ENCODE measurements around the gene DAPK1. TPM values are rescaled to one million over a fixed set of nuclear protein-coding genes. Genes with fewer than 3 reads are reported as not detected.
"Not testable (repeated sequence)": the region's sequence is repeated elsewhere in the genome, so short reads cannot be mapped to it uniquely, and the experiment has no call there.

DAPK1 gene
- total and polyA plus RNA-seq, 2 donors from 2014 or later, result 15.5 to 166 TPM

DNA sequence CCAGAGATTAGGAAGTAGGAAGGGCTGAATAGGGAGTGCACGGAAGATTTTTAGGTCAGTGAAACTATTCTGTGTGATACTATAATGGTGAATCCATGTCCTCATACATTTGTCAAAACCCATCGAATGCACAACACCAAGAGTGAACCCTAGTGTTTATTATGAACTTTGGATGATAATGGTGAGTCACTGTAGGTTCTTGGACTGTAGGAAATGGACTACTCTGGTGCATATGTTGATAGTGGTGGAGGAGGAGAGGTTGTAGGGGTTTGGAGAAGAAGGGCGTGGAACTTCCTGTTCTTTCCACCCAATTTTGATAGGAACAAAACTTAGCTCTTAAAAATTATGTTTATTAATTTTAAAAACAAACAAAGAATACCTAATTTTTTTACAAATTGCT lies 242.5 kb downstream of the DAPK1 start:
- Histone ChIP-seq H3K4me3 (ENCODE audit: low read length in 3 of 3) (no peak overlapping the region), H3K9ac (ENCODE audit: low read length in 3 of 3) (no peak overlapping the region), H3K36me3 (ENCODE audit: control insufficient read depth in 2 of 3, insufficient read depth in 3 of 3, low read length in 3 of 3) (no peaks in the 10 kb centered on the region), H3K9me3 (ENCODE audit: control insufficient read depth in 2 of 3, insufficient read depth in 1 of 3, low read length in 3 of 3) (peaks cover 0 to 10% (median 0%) of the 10 kb centered on the region in 3 donors), H3K4me1 (ENCODE audit: control insufficient read depth in 2 of 3, insufficient read depth in 2 of 3, low read depth in 1 of 3, low read length in 3 of 3) (no peaks in the 10 kb centered on the region), H3K27me3 (ENCODE audit: control insufficient read depth, insufficient read depth, low read length) (no peaks in the 10 kb centered on the region), H3K27ac (ENCODE audit: low read depth in 2 of 2, low read length in 2 of 2) (no peak overlapping the region)
- FAIRE-seq (no peak), DNase-seq (no peak)
- TF ChIP-seq, protein P1, sequence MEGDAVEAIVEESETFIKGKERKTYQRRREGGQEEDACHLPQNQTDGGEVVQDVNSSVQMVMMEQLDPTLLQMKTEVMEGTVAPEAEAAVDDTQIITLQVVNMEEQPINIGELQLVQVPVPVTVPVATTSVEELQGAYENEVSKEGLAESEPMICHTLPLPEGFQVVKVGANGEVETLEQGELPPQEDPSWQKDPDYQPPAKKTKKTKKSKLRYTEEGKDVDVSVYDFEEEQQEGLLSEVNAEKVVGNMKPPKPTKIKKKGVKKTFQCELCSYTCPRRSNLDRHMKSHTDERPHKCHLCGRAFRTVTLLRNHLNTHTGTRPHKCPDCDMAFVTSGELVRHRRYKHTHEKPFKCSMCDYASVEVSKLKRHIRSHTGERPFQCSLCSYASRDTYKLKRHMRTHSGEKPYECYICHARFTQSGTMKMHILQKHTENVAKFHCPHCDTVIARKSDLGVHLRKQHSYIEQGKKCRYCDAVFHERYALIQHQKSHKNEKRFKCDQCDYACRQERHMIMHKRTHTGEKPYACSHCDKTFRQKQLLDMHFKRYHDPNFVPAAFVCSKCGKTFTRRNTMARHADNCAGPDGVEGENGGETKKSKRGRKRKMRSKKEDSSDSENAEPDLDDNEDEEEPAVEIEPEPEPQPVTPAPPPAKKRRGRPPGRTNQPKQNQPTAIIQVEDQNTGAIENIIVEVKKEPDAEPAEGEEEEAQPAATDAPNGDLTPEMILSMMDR (IDR thresholded peaks at IDR 0.05; ENCODE audit: borderline replicate concordance, extremely low read depth, insufficient read depth), result no peak
- intact Hi-C loops (cut with DNase I), result no loop called here

GRCh38 chr9:87741326-87741725 lies 243.7 kb downstream of the DAPK1 start:
- Histone ChIP-seq H3K36me3 (ENCODE audit: control insufficient read depth in 2 of 3, insufficient read depth in 3 of 3, low read length in 3 of 3) (no peaks in the 10 kb centered on the region), H3K9ac (ENCODE audit: low read length in 3 of 3) (no peak overlapping the region), H3K27me3 (ENCODE audit: control insufficient read depth, insufficient read depth, low read length) (no peaks in the 10 kb centered on the region), H3K9me3 (ENCODE audit: control insufficient read depth in 2 of 3, insufficient read depth in 1 of 3, low read length in 3 of 3) (peaks cover 0 to 10% (median 0%) of the 10 kb centered on the region in 3 donors), H3K4me3 (ENCODE audit: low read length in 3 of 3) (no peak overlapping the region), H3K4me1 (ENCODE audit: control insufficient read depth in 2 of 3, insufficient read depth in 2 of 3, low read depth in 1 of 3, low read length in 3 of 3) (no peaks in the 10 kb centered on the region), H3K27ac (ENCODE audit: low read depth in 2 of 2, low read length in 2 of 2) (no peak overlapping the region)
- intact Hi-C loops (cut with DNase I), result no loop called here
- TF ChIP-seq, protein P1 (IDR thresholded peaks at IDR 0.05; ENCODE audit: borderline replicate concordance, extremely low read depth, insufficient read depth), result no peak
- DNase-seq, result peak in 2 of 5 donors; percentile 12 to 61
- no peak for FAIRE-seq

DNA sequence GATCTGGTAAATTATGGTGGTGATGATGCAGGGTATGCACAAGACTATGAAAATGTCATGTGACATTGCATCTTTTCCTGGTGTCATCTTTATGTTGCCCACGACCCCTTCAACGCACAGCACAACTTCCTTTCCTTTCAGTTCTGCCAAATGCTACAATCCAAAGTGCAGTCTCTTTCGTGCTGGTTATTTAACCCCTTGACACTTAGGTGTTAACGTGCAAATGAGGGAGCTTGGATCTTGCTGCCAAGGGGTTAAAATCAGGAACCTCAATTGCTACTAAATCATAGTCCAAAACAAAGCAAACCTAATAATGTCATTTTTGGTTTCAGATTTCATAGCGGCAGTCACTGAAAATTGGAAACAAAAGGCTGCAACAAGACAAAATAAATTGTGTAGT lies 244.2 kb downstream of the DAPK1 start:
- TF ChIP-seq, protein P1 (IDR thresholded peaks at IDR 0.05; ENCODE audit: borderline replicate concordance, extremely low read depth, insufficient read depth), result no peak
- intact Hi-C loops (cut with DNase I), result no loop called here
- Histone ChIP-seq H3K27ac (ENCODE audit: low read depth in 2 of 2, low read length in 2 of 2) (no peak overlapping the region), H3K4me3 (ENCODE audit: low read length in 3 of 3) (no peak overlapping the region), H3K9me3 (ENCODE audit: control insufficient read depth in 2 of 3, insufficient read depth in 1 of 3, low read length in 3 of 3) (peaks cover 0 to 10% (median 0%) of the 10 kb centered on the region in 3 donors), H3K27me3 (ENCODE audit: control insufficient read depth, insufficient read depth, low read length) (no peaks in the 10 kb centered on the region), H3K9ac (ENCODE audit: low read length in 3 of 3) (no peak overlapping the region), H3K4me1 (ENCODE audit: control insufficient read depth in 2 of 3, insufficient read depth in 2 of 3, low read depth in 1 of 3, low read length in 3 of 3) (no peaks in the 10 kb centered on the region), H3K36me3 (ENCODE audit: control insufficient read depth in 2 of 3, insufficient read depth in 3 of 3, low read length in 3 of 3) (no peaks in the 10 kb centered on the region)
- FAIRE-seq (no peak), DNase-seq (peak in 1 of 5 donors; percentile 15)

- DNase-seq, result no peak
- Histone ChIP-seq H3K36me3 (ENCODE audit: control insufficient read depth in 2 of 3, insufficient read depth in 3 of 3, low read length in 3 of 3) (no peaks in the 10 kb centered on the region), H3K9ac (ENCODE audit: low read length in 3 of 3) (no peak overlapping the region), H3K4me1 (ENCODE audit: control insufficient read depth in 2 of 3, insufficient read depth in 2 of 3, low read depth in 1 of 3, low read length in 3 of 3) (no peaks in the 10 kb centered on the region), H3K9me3 (ENCODE audit: control insufficient read depth in 2 of 3, insufficient read depth in 1 of 3, low read length in 3 of 3) (peaks cover 0 to 10% (median 0%) of the 10 kb centered on the region in 3 donors), H3K4me3 (ENCODE audit: low read length in 3 of 3) (no peak overlapping the region), H3K27ac (ENCODE audit: low read depth in 2 of 2, low read length in 2 of 2) (no peak overlapping the region), H3K27me3 (ENCODE audit: control insufficient read depth, insufficient read depth, low read length) (no peaks in the 10 kb centered on the region)
- intact Hi-C loops (cut with DNase I), result no loop called here
- no peak for FAIRE-seq
- TF ChIP-seq, protein P1 (IDR thresholded peaks at IDR 0.05; ENCODE audit: borderline replicate concordance, extremely low read depth, insufficient read depth), result no peak
Observed at GRCh38 chr9:87742813-87743428, 245.3 kb downstream of the DAPK1 start.

DNA sequence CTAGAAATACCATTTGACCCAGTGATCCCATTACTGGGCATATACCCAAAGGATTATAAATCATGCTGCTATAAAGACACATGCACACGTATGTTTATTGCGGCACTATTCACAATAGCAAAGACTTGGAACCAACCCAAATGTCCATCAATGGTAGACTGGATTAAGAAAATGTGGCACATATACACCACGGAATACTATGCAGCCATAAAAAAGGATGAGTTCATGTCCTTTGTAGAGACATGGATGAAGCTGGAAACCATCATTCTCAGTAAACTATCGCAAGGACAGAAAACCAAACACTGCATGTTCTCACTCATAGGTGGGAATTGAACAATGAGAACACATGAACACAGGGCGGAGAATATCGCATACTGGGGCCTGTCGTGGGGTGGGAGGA lies 246.6 kb downstream of the DAPK1 start:
- H3K4me1 ChIP-seq (ENCODE audit: control insufficient read depth in 2 of 3, insufficient read depth in 2 of 3, low read depth in 1 of 3, low read length in 3 of 3); H3K9ac ChIP-seq (ENCODE audit: low read length in 3 of 3); H3K27me3 ChIP-seq (ENCODE audit: control insufficient read depth, insufficient read depth, low read length); DNase-seq; H3K36me3 ChIP-seq (ENCODE audit: control insufficient read depth in 2 of 3, insufficient read depth in 3 of 3, low read length in 3 of 3); H3K9me3 ChIP-seq (ENCODE audit: control insufficient read depth in 2 of 3, insufficient read depth in 1 of 3, low read length in 3 of 3); H3K27ac ChIP-seq (ENCODE audit: low read depth in 2 of 2, low read length in 2 of 2); FAIRE-seq; H3K4me3 ChIP-seq (ENCODE audit: low read length in 3 of 3); intact Hi-C loops (cut with DNase I): not testable (repeated sequence)
